Body of pancreas (tissue), 4 donors: ENCODE measurements around the gene EYS. TPM values are rescaled to one million over a fixed set of nuclear protein-coding genes. Genes with fewer than 3 reads are reported as not detected.
"Not testable (repeated sequence)": the region's sequence is repeated elsewhere in the genome, so short reads cannot be mapped to it uniquely, and the experiment has no call there.

Experiments used
- ATAC-seq: fragments of 150-250 bp; one replicate; pipeline ENCODE4 v1.9.1; 2016
- DNase-seq, 4 donors: peaks; one replicate each; pipeline ENCODE4 v3.0.0-alpha.2; 2019
- H3K27ac ChIP-seq, 4 donors: fragments of 200-600 bp; sonication (generic); 1 replicate in 3 of 4; 2 replicates in 1 of 4; pipeline versions ENCODE4 v1.5.1 to v1.6.1; 2016 to 2019; ENCODE audit warnings: mild to moderate bottlenecking in 1 of 4, mixed read lengths in 1 of 4, moderate library complexity in 1 of 4
- H3K27me3 ChIP-seq, 2 donors: fragments of 200-600 bp; sonication (generic); one replicate each; pipeline ENCODE4 v1.6.0; 2016; ENCODE audit warnings: mild to moderate bottlenecking in 1 of 2
- H3K36me3 ChIP-seq, 2 donors: fragments of 200-600 bp; sonication (generic); replicated peaks in 1 of 2; 2 replicates each; pipeline ENCODE4 v1.5.1; 2016; ENCODE audit warnings: low read depth in 2 of 2; ENCODE audit not compliant: insufficient read depth in 1 of 2
- H3K4me1 ChIP-seq: fragments of 200-600 bp; sonication (generic); one replicate; pipeline ENCODE4 v1.6.0; 2016
- H3K4me3 ChIP-seq, 2 donors: fragments of 200-600 bp; sonication (generic); 1 replicate in 1 of 2; 2 replicates in 1 of 2; pipeline ENCODE4 v1.5.1; 2016 to 2019
- H3K9me3 ChIP-seq, 3 donors: fragments of 200-600 bp; sonication (generic); 1 replicate in 2 of 3; 2 replicates in 1 of 3; pipeline ENCODE4 v1.5.1; 2016
- POLR2A ChIP-seq, 3 donors: fragments of 450-650 bp; IDR thresholded peaks; one replicate each; pipeline ENCODE4 v1.6.1; 2016; ENCODE audit warnings: antibody characterized with exemption in 3 of 3, mild to moderate bottlenecking in 2 of 3
- WGBS, 2 donors: methylation state at CpG; one replicate each; pipeline ENCODE4 v1.1.5; 2017; 5-methylcytosine and 5-hydroxymethylcytosine counted together
- intact Hi-C: fragments of 100-400 bp; cut with DNase I; formaldehyde crosslinking; loops from one replicate; pipeline ENCODE4 v1.15.1; 2023
- total RNA-seq, 2 donors: library from RNA; depleted of rRNA; stranded (reverse); fragments of >200 nt; gene quantifications; one replicate each; pipeline ENCODE4 v1.1.0, GENCODE V29; 2016
- TF ChIP-seq, protein P1 (sequence below), 7 experiments: fragments of 450-650 bp in 4 of 7; fragments of 200-600 bp in 3 of 7; sonication (generic) in 3 of 7; IDR thresholded peaks; one replicate each; pipeline ENCODE4 v1.5.1; 2016 to 2019; ENCODE audit warnings: antibody characterized with exemption in 7 of 7

EYS gene
- total RNA-seq, 2 donors from 2014 or later, result 0.26 TPM; not detected in 1

DNA sequence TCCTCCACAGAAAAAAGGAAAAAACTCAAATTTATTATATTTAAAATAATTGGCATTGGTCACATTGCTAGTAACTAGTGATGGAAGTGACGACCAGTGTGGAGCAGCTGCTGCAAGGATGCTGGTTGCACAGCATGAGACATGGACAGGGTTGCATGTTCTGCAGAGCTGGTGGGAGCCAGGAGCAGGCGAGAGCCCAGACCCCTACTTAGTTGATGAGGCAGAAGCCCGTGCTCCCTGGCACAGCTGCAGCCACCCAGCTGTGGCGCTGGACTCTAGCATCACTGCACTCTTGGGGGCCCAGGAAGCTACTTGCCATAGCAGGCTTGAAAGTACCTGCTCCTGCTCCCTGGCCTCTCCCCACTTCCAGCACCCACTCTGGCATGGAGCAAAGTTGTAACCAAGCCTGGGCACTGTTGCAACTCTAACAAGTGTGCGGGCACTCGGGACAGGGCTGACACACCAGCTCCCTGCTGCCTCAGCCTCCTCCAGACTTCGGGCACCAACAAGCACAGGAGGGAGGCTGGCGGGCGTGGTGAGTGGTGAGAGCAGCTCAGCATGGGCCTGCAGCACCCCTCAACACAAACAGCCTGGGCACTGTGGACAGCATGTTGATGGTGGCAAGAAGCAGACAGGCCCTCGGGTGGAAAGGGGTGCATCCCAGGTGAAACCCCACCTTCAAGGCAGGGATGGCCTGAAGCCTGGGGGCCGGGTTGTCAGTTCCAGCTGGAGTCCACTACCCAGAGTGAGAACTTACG, 69.6 kb downstream of the EYS start:
- Histone ChIP-seq H3K27me3 (no peaks in the 10 kb centered on the region), H3K27ac (no peak overlapping the region), H3K36me3 (no peaks in the 10 kb centered on the region), H3K4me1 (no peaks in the 10 kb centered on the region), H3K4me3 (no peak overlapping the region), H3K9me3 (no peaks in the 10 kb centered on the region)
- ATAC-seq, result no peak
- WGBS, 2 donors, result 76 to 83% methylated on average over 10 to 11 of the region's 12 CpGs
- TF ChIP-seq, protein P1, sequence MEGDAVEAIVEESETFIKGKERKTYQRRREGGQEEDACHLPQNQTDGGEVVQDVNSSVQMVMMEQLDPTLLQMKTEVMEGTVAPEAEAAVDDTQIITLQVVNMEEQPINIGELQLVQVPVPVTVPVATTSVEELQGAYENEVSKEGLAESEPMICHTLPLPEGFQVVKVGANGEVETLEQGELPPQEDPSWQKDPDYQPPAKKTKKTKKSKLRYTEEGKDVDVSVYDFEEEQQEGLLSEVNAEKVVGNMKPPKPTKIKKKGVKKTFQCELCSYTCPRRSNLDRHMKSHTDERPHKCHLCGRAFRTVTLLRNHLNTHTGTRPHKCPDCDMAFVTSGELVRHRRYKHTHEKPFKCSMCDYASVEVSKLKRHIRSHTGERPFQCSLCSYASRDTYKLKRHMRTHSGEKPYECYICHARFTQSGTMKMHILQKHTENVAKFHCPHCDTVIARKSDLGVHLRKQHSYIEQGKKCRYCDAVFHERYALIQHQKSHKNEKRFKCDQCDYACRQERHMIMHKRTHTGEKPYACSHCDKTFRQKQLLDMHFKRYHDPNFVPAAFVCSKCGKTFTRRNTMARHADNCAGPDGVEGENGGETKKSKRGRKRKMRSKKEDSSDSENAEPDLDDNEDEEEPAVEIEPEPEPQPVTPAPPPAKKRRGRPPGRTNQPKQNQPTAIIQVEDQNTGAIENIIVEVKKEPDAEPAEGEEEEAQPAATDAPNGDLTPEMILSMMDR (IDR thresholded peaks at IDR 0.05), result no peak
- TF ChIP-seq POLR2A (IDR thresholded peaks at IDR 0.05), result no peak
- DNase-seq, result no peak
- intact Hi-C loops, result no loop called here

DNA sequence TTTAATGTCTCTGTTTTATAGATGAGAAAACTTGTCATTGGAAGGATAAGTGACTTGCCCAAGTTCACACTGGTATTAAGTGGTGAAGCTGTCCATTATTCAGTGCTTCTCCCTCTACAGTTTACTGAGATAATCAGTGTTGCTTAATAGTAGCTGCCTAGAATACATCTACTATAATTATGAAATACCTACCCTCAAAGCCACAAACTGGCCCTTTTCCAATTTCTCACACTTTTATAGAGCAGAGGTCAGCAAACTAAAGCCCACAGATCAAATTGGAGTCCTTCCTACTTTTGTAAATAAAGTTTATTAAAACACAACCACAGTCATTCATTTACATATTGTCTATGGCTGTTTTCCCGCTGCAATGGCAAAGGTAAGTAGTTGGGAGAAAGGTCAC, 73.5 kb downstream of the EYS start:
- WGBS, 2 donors, result 58 to 82% methylated on average over 1 of the region's 1 CpG
- Histone ChIP-seq H3K4me1 (no peaks in the 10 kb centered on the region), H3K27ac (no peak overlapping the region), H3K9me3 (no peaks in the 10 kb centered on the region), H3K4me3 (no peak overlapping the region), H3K27me3 (no peaks in the 10 kb centered on the region), H3K36me3 (no peaks in the 10 kb centered on the region)
- intact Hi-C loops, result no loop called here
- no peak for DNase-seq
- TF ChIP-seq, protein P1 (IDR thresholded peaks at IDR 0.05), result no peak
- no peak for TF ChIP-seq POLR2A (IDR thresholded peaks at IDR 0.05)
- no peak for ATAC-seq

DNA sequence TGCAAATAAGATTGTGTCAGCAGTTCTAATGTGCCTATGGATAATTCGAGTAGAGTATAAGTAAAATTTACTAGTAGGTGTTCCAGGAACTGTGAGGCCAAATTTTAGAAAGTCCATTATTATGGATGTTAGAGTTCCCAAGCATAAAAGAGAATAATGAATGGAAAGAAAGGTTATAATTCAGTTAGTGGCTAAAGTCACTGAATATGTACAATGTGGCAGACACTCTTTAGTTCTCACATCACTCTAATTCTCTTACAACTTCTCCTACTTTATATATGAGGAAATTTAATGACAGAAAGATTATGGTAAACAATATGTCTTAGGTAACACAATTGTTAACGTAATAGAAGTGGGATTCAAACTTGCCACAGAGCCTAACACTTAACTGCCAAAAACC, 75.3 kb downstream of the EYS start:
- WGBS, 2 donors, result 35 to 42% methylated on average over 2 of the region's 2 CpGs
- H3K9me3 ChIP-seq, result no peaks in the 10 kb centered on the region
- H3K27me3 ChIP-seq, result no peaks in the 10 kb centered on the region
- no peaks in the 10 kb centered on the region for H3K4me1 ChIP-seq
- intact Hi-C loops, result no loop called here
- no peak overlapping the region for H3K4me3 ChIP-seq
- ATAC-seq (no peak), DNase-seq (no peak)
- H3K27ac ChIP-seq, result no peak overlapping the region
- H3K36me3 ChIP-seq, result no peaks in the 10 kb centered on the region
- no peak for TF ChIP-seq POLR2A (IDR thresholded peaks at IDR 0.05)
- TF ChIP-seq, protein P1 (IDR thresholded peaks at IDR 0.05), result no peak

DNA sequence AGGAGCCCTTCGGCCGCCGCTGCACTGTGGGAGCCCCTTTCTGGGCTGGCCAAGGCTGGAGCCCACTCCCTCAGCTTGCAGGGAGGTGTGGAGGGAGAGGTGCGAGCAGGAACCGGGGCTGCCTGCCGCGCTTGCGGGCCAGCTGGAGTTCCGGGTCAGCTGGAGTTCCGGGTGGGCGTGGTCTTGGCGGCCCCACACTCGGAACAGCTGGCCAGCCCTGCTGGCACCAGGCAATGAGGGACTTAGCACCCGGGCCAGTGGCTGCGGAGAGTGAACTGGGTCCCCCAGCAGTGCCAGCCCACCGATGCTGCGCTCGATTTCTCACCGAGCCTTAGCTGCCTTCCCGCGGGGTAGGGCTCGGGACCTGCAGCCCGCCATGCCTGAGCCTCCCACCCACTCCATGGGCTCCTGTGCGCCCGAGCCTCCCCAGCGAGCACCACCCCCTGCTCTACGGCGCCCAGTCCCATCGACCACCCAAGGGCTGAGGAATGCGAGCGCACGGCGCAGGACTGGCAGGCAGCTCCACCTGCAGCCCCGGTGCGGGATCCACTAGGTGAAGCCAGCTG, 79.5 kb downstream of the EYS start:
- 87% methylated on average over 33 of the region's 35 CpGs; no CpG with 5 or more reads in 1 of the 2 donors for WGBS, 2 donors
- H3K27ac ChIP-seq, H3K9me3 ChIP-seq, H3K4me3 ChIP-seq, intact Hi-C loops, H3K4me1 ChIP-seq, H3K36me3 ChIP-seq, DNase-seq, H3K27me3 ChIP-seq, ATAC-seq: not testable (repeated sequence)

DNA sequence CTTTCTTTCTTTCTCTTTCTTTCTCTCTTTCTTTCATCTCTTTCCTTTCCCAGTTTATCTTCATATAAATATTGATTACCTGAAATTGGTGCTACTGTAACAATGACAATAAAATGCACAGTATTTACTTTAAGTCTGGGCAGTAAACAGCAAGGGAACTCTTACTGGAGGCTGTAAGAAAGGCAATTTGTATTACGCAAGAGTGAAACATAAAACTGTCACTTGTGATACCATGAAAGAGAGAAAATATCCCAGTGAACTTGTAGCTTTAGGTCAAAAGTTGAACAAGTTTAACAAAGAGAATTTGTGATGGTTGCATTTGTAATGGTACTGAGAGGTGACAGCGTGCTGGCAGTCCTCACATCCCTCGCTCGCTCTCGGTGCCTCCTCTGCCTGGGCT, 80.0 kb downstream of the EYS start:
- H3K9me3 ChIP-seq, result no peaks in the 10 kb centered on the region
- no peak for ATAC-seq
- H3K4me3 ChIP-seq, result no peak overlapping the region
- TF ChIP-seq, protein P1 (IDR thresholded peaks at IDR 0.05), result no peak
- no peak for TF ChIP-seq POLR2A (IDR thresholded peaks at IDR 0.05)
- WGBS, 2 donors, result 84 to 90% methylated on average over 5 of the region's 5 CpGs
- no peaks in the 10 kb centered on the region for H3K36me3 ChIP-seq
- no peaks in the 10 kb centered on the region for H3K27me3 ChIP-seq
- intact Hi-C loops, result no loop called here
- H3K27ac ChIP-seq, result no peak overlapping the region
- no peak for DNase-seq
- no peaks in the 10 kb centered on the region for H3K4me1 ChIP-seq
